ENCODE results near the gene TMEM106C. TPM values are rescaled to one million over a fixed set of nuclear protein-coding genes. Genes with fewer than 3 reads are reported as not detected.

Gene TMEM106C
- total RNA-seq, 1 experiment from 2014 or later = 50.0 TPM

DNA sequence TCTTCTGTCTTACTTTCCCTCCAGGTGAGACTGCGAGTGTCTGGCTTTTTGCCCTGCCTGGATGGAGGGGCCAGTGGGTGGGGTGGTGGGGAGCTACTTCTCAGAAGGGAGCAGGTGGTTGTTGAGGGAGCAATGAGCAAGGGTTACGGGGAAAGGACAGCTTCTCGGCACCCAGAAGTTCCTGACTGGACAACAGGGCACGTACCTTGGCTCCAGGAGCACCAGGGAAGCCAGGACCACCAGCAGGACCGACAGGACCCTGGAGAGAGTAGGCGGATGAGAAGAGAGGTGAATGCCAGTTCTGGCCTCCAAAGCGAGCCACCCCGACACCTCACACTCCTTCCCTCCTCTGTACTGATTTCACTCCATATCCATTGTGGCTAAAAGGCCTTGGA lies 25.6 kb downstream of the TMEM106C start:
- Mint-ChIP-seq H3K27me3 (ENCODE audit: insufficient read depth, unreplicated experiment) (no peaks in the 10 kb centered on the region), H3K36me3 (ENCODE audit: insufficient read depth, unreplicated experiment) (no peaks in the 10 kb centered on the region), H3K4me3 (ENCODE audit: unreplicated experiment) (no peak overlapping the region), H3K4me1 (ENCODE audit: insufficient read depth, unreplicated experiment) (no peaks in the 10 kb centered on the region), H3K27ac (ENCODE audit: low read depth, unreplicated experiment) (no peak overlapping the region), H3K9me3 (ENCODE audit: unreplicated experiment) (no peaks in the 10 kb centered on the region)
- BruUV-seq (replicated peaks) = no TSS peak
- intact Hi-C loops (cut with micrococcal nuclease) = no loop called here
- ChIA-PET POLR2A (no interaction called here), CTCF (interaction anchor here (1.2 kb wide), 1 partner anchor 25 kb away, joined by 3 read pairs; the partner anchor contains the start of gene TMEM106C)
- TF ChIP-seq, protein P1, sequence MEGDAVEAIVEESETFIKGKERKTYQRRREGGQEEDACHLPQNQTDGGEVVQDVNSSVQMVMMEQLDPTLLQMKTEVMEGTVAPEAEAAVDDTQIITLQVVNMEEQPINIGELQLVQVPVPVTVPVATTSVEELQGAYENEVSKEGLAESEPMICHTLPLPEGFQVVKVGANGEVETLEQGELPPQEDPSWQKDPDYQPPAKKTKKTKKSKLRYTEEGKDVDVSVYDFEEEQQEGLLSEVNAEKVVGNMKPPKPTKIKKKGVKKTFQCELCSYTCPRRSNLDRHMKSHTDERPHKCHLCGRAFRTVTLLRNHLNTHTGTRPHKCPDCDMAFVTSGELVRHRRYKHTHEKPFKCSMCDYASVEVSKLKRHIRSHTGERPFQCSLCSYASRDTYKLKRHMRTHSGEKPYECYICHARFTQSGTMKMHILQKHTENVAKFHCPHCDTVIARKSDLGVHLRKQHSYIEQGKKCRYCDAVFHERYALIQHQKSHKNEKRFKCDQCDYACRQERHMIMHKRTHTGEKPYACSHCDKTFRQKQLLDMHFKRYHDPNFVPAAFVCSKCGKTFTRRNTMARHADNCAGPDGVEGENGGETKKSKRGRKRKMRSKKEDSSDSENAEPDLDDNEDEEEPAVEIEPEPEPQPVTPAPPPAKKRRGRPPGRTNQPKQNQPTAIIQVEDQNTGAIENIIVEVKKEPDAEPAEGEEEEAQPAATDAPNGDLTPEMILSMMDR (IDR thresholded peaks at IDR 0.05; ENCODE audit: unreplicated experiment) = no peak
- no peak for DNase-seq (ENCODE audit: unreplicated experiment)

DNA sequence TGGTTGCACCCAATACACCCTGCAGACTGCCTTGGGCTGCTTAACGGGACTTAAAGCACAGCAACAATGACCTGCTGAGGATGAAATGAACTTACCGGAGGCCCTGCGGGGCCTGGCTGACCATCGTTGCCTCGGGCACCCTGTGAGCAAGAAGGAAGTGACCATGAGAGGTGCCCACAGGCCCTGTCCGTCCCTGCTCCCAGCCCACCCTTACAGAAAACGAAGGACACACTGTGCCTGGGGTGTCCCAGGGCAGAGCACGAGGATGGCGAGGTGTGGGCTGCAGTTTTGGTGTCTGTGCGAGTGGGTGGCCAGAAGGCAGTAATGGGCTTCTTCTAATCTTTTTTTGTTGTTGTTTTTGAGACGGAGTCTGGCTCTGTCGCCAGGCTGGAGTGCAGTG lies 26.3 kb downstream of the TMEM106C start:
- no TSS peak for BruUV-seq (replicated peaks)
- Mint-ChIP-seq H3K27me3 (ENCODE audit: insufficient read depth, unreplicated experiment) (no peaks in the 10 kb centered on the region), H3K9me3 (ENCODE audit: unreplicated experiment) (no peaks in the 10 kb centered on the region), H3K27ac (ENCODE audit: low read depth, unreplicated experiment) (no peak overlapping the region), H3K4me1 (ENCODE audit: insufficient read depth, unreplicated experiment) (no peaks in the 10 kb centered on the region), H3K4me3 (ENCODE audit: unreplicated experiment) (no peak overlapping the region), H3K36me3 (ENCODE audit: insufficient read depth, unreplicated experiment) (no peaks in the 10 kb centered on the region)
- CTCF ChIA-PET = interaction anchor here (1.2 kb wide), 1 partner anchor 26 kb away, joined by 3 read pairs; the partner anchor contains the start of gene TMEM106C
- intact Hi-C loops (cut with micrococcal nuclease) = no loop called here
- DNase-seq (ENCODE audit: unreplicated experiment) = no peak
- TF ChIP-seq, protein P1 (IDR thresholded peaks at IDR 0.05; ENCODE audit: unreplicated experiment) = no peak
- POLR2A ChIA-PET = interaction anchor here (0.6 kb wide), 1 partner anchor 40 kb away, joined by 3 read pairs; no protein-coding TSS in a partner anchor

DNA sequence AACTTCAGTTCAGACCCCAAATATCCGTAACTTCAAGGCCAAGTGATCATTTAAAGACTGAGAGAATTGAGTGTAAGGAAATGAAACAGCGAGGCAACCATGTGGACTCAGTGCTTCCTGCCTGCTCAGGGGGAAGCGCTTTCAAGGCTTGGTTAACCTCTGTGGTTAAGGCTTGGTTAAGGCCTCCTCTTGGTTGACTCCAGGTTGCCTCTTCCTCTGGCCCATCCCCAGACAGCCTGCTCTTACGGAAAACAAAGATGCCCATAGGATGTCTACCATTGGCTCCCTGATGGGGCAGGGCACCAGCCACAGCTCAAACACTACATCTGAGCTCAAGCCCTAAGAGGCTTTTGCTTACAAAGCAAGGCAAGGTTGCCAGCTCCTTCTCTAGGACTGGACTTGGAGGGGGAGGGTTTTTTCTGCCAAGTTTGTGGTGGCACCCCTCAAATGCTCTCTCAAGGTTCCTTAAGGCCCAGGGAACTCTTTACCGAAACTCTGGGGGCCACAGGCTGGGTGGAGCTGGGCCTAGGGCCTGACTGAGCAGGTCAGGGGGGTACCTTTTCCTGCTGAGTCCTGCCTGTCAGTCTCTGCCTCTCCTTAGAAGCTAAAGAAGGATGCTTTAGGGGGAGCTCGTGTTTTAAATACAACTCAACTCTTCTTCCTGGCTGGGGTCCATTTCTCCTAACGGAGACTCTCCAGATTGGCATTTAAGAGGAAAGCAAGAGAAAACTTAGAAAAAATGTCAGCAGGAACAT lies 27.1 kb downstream of the TMEM106C start:
- TF ChIP-seq, protein P1 (IDR thresholded peaks at IDR 0.05; ENCODE audit: unreplicated experiment) = no peak
- no peaks in the 10 kb centered on the region for H3K4me1 Mint-ChIP-seq (ENCODE audit: insufficient read depth, unreplicated experiment)
- no peak for DNase-seq (ENCODE audit: unreplicated experiment)
- H3K36me3 Mint-ChIP-seq (ENCODE audit: insufficient read depth, unreplicated experiment) = no peaks in the 10 kb centered on the region
- POLR2A ChIA-PET = interaction anchor here (0.6 kb wide), 1 partner anchor 39 kb away, joined by 3 read pairs; no protein-coding TSS in a partner anchor
- H3K27ac Mint-ChIP-seq (ENCODE audit: low read depth, unreplicated experiment) = no peak overlapping the region
- no peaks in the 10 kb centered on the region for H3K9me3 Mint-ChIP-seq (ENCODE audit: unreplicated experiment)
- BruUV-seq (replicated peaks) = no TSS peak
- peaks cover 8% of the 10 kb centered on the region for H3K27me3 Mint-ChIP-seq (ENCODE audit: insufficient read depth, unreplicated experiment)
- CTCF ChIA-PET = interaction anchor here (0.5 to 1.3 kb wide), 3 partner anchors 27 to 199 kb away, joined by 3 to 6 read pairs (median 3); partner anchors contain the start of gene TMEM106C
- no peak overlapping the region for H3K4me3 Mint-ChIP-seq (ENCODE audit: unreplicated experiment)
- intact Hi-C loops (cut with micrococcal nuclease) = no loop called here

DNA sequence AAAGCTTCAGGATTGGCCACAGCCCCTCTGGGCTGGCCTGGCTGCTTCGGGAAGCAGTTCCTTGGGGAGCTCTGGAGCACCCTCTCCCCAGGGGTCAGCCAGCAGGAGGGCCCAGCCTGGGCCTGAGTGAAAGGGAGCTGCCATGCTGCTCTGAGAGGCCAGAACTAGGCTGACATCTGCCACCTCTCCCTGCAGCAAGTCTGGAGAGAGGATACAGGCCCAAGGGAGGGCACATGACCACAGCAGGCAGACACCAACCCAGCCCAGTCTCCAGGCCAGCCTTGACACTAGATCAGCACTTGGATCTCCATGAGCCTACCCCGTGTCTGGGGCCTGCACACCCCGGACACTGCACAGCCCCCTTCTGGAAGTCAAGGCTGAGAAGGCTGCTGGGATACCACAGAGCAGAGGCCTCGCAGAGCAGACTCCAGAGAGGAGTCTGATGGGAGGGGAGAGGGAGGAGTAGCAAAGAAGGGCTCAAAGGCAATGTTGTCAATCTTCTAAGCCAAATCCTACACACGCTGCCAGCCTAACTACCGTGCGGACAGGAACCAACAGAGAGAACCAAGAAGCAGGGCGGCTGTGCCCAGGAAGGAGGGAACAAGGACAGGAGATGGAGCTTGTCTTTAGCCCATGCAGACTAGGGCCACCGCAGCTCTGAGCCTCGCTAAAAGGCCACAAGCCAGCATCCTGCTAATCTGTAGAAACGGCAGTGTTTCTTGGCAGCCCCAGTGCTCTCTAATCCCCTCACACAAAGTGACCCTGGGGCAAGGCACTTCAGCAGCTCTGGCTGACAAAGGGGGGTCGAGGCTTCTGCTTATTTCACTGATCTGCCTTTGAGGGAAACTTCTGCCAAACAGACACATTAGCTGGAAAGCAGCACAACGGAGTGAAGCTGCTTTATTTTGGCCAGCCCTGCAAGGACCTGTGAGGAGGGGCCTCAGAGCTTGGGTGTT lies 28.0 kb downstream of the TMEM106C start:
- H3K4me3 Mint-ChIP-seq (ENCODE audit: unreplicated experiment) = no peak overlapping the region
- no peak overlapping the region for H3K27ac Mint-ChIP-seq (ENCODE audit: low read depth, unreplicated experiment)
- ChIA-PET CTCF (interaction anchor here (0.5 to 1.3 kb wide), 4 partner anchors 12 to 198 kb away, joined by 3 to 6 read pairs (median 3); partner anchors contain the start of gene TMEM106C), POLR2A (interaction anchor here (0.6 to 1.3 kb wide), 2 partner anchors 11 to 70 kb away, joined by 3 to 4 read pairs; no protein-coding TSS in a partner anchor)
- no TSS peak for BruUV-seq (replicated peaks)
- no peaks in the 10 kb centered on the region for H3K9me3 Mint-ChIP-seq (ENCODE audit: unreplicated experiment)
- TF ChIP-seq, protein P1 (IDR thresholded peaks at IDR 0.05; ENCODE audit: unreplicated experiment) = no peak
- peaks cover 10% of the 10 kb centered on the region for H3K27me3 Mint-ChIP-seq (ENCODE audit: insufficient read depth, unreplicated experiment)
- H3K4me1 Mint-ChIP-seq (ENCODE audit: insufficient read depth, unreplicated experiment) = no peaks in the 10 kb centered on the region
- no peaks in the 10 kb centered on the region for H3K36me3 Mint-ChIP-seq (ENCODE audit: insufficient read depth, unreplicated experiment)
- intact Hi-C loops (cut with micrococcal nuclease) = no loop called here
- no peak for DNase-seq (ENCODE audit: unreplicated experiment)

Measured in MCF 10A (cell line).